Right lobe of liver (tissue), 6 donors: ENCODE measurements around the gene CEP192. TPM values are rescaled to one million over a fixed set of nuclear protein-coding genes. Genes with fewer than 3 reads are reported as not detected.

Experiments used
- ATAC-seq, 4 donors: fragments of 200-7000 bp; cut with Tn5 transposase; one replicate each; pipeline ENCODE4 v1.9.1; 2020; ENCODE audit warnings: mild to moderate bottlenecking in 4 of 4, moderate library complexity in 4 of 4
- DNase-seq, 3 donors: peaks; one replicate each; pipeline ENCODE4 v3.0.0-alpha.2; 2020
- H3K27ac ChIP-seq, 3 donors: fragments of 200-600 bp; one replicate each; pipeline ENCODE4 v1.8.0; 2022
- H3K27me3 ChIP-seq, 2 donors: fragments of 200-600 bp; one replicate each; pipeline ENCODE4 v1.8.0; 2022
- H3K36me3 ChIP-seq, 4 donors: fragments of 200-600 bp; sonication (generic) in 1 of 4; one replicate each; pipeline versions ENCODE4 v1.5.1 to v1.8.0; 2017 to 2022; ENCODE audit warnings: control low read depth in 1 of 4
- H3K4me1 ChIP-seq, 4 donors: fragments of 200-600 bp; sonication (generic) in 1 of 4; one replicate each; pipeline versions ENCODE4 v1.5.1 to v1.8.0; 2017 to 2022; ENCODE audit warnings: control low read depth in 1 of 4
- H3K4me3 ChIP-seq, 3 donors: fragments of 200-600 bp; one replicate each; pipeline ENCODE4 v1.8.0; 2022
- H3K9me3 ChIP-seq, 4 donors: fragments of 200-600 bp; sonication (generic) in 1 of 4; one replicate each; pipeline versions ENCODE4 v1.5.1 to v1.8.0; 2017 to 2022; ENCODE audit warnings: control low read depth in 1 of 4
- CTCF ChIP-seq, 4 donors: fragments of 200-600 bp in 3 of 4; fragments of 450-650 bp in 1 of 4; IDR thresholded peaks; one replicate each; pipeline versions ENCODE4 v1.5.1 to v1.8.0; 2016 to 2022; ENCODE audit warnings: antibody characterized with exemption in 4 of 4, mild to moderate bottlenecking in 2 of 4
- POLR2A ChIP-seq: fragments of 450-650 bp; IDR thresholded peaks from one replicate; pipeline ENCODE4 v1.6.1; 2017; ENCODE audit warnings: antibody characterized with exemption, mild to moderate bottlenecking
- WGBS: methylation state at CpG from one replicate; pipeline ENCODE4 v1.1.6; 2018; ENCODE audit warnings: low coverage, low lambda C conversion rate; ENCODE audit not compliant: insufficient coverage; ENCODE audit errors: missing lambda C conversion rate; 5-methylcytosine and 5-hydroxymethylcytosine counted together
- intact Hi-C, 2 donors: fragments of 100-400 bp; cut with DNase I; formaldehyde crosslinking; loops; one replicate each; pipeline versions ENCODE4 v1.11.2 to v1.14.1; 2022
- total RNA-seq, 6 experiments: library from RNA; depleted of rRNA in 2 of 6; stranded (reverse); fragments of >200 nt in 2 of 6; fragmentation: NEBNext Ultra II Directional in 3 of 6; extraction: Animal tissue kit (Norgen Biotek cat#: 25700) in 3 of 6; gene quantifications; one replicate each; pipeline versions ENCODE4 v1.1.0 to v1.2.4, GENCODE V29; 2016 to 2023
- donor health status: DM: no; HTN: yes; CAD: no.
- donor health status: DM: no; HTN: no; CAD: no.
- donor health status: DM: no; HTN: no; CAD: no.
- donor health status: DM: no; HTN: yes; CAD: no.
- donor health status: DM: no; HTN: yes; CAD: no.

Gene CEP192
- total RNA-seq, 6 experiments from 2014 or later, result 7.5 to 9.1 (median 8.3) TPM

- no peak overlapping the region for H3K4me3 ChIP-seq
- no peak for DNase-seq
- no peaks in the 10 kb centered on the region for H3K27me3 ChIP-seq
- intact Hi-C loops, result no loop called here
- peaks cover 0 to 11% (median 0%) of the 10 kb centered on the region in 4 donors for H3K36me3 ChIP-seq
- ATAC-seq, result no peak
- H3K9me3 ChIP-seq, result no peaks in the 10 kb centered on the region
- H3K27ac ChIP-seq, result no peak overlapping the region
- TF ChIP-seq POLR2A, result no peak
- TF ChIP-seq CTCF (IDR thresholded peaks at IDR 0.05), result no peak
- 100% methylated on average over 2 of the region's 2 CpGs for WGBS
- H3K4me1 ChIP-seq, result no peaks in the 10 kb centered on the region
These were observed 37.7 kb downstream of the CEP192 start for GRCh38 chr18:13028869-13029268.

DNA sequence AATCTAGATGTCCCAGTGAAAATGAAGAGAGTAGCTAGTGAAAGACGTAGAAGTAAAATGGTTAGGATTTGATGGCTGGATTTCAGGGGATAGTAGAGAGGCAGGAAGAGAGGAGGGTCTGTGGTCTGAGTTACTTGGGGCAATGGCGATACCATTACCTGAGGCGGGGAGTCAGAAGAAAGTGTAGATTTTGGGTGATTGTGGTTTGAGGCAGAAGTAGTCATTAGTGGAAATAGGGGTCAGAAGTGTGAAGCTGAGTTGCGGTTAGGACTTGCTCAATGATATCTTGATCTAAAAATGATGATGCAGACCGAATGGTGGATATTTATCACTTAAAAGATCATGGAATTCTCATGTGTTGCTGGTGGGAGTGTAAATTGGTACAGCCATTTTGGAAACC lies 41.0 kb downstream of the CEP192 start:
- no peak overlapping the region for H3K4me3 ChIP-seq
- ATAC-seq (no peak), DNase-seq (no peak)
- 87% methylated on average over 5 of the region's 5 CpGs for WGBS
- intact Hi-C loops, result no loop called here
- no peak overlapping the region for H3K27ac ChIP-seq
- peaks cover 0 to 11% (median 0%) of the 10 kb centered on the region in 4 donors for H3K36me3 ChIP-seq
- no peaks in the 10 kb centered on the region for H3K4me1 ChIP-seq
- H3K27me3 ChIP-seq, result no peaks in the 10 kb centered on the region
- TF ChIP-seq POLR2A (no peak), CTCF (IDR thresholded peaks at IDR 0.05) (no peak)
- H3K9me3 ChIP-seq, result no peaks in the 10 kb centered on the region

DNA sequence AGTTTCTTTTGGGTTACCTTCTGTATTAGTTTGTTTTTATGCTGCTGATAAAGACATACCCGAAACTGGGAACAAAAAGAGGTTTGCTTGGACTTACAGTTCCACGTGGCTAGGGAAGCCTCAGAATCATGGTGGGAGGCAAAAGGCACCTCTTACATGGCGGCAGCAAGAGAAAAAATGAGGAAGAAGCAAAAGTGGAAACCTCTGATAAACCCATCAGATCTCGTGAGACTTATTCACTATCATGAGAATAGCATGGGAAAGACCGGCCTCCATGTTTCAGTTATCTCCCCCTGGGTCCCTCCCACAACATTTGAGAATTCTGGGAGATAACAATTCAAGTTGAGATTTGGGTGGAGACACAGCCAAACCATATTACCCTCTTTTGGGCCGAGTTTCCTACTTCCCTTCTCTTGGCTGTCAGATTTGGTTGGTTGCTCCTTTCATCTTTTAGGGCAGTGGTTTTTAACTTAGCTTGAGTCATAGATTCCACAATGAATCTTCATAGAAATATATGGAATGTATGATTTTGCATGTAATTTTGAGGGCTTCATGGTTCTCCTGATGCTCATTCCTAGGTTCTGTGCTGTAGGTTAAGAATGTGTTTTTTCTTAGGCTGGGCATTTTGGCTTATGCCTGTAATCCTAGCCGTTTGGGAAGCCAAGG lies 44.2 kb downstream of the CEP192 start:
- Histone ChIP-seq H3K36me3 (peaks cover 0 to 3% (median 0%) of the 10 kb centered on the region in 4 donors), H3K27me3 (no peaks in the 10 kb centered on the region), H3K27ac (no peak overlapping the region), H3K9me3 (no peaks in the 10 kb centered on the region), H3K4me1 (no peaks in the 10 kb centered on the region), H3K4me3 (no peak overlapping the region)
- DNase-seq, result no peak
- ATAC-seq, result no peak
- intact Hi-C loops, result no loop called here
- no peak for TF ChIP-seq CTCF (IDR thresholded peaks at IDR 0.05)
- TF ChIP-seq POLR2A, result no peak
- 89% methylated on average over 6 of the region's 7 CpGs for WGBS

- H3K9me3 ChIP-seq, result no peaks in the 10 kb centered on the region
- ATAC-seq (no peak), DNase-seq (no peak)
- intact Hi-C loops, result no loop called here
- no peaks in the 10 kb centered on the region for H3K4me1 ChIP-seq
- H3K4me3 ChIP-seq, result no peak overlapping the region
- no peak overlapping the region for H3K27ac ChIP-seq
- no peaks in the 10 kb centered on the region for H3K36me3 ChIP-seq
- TF ChIP-seq POLR2A (no peak), CTCF (IDR thresholded peaks at IDR 0.05) (no peak)
- H3K27me3 ChIP-seq, result no peaks in the 10 kb centered on the region
- 88% methylated on average over 3 of the region's 7 CpGs for WGBS
These were observed 45.6 kb downstream of the CEP192 start for GRCh38 chr18:13036622-13037320.
